PFSK-1 (cell line): ENCODE results near the gene SYCN.

Experiments used
- FOXP2 ChIP-seq: optimal IDR thresholded peaks from 2 replicates; pipeline ENCODE3; 2011; ENCODE audit warnings: borderline replicate concordance, control low read depth, inconsistent platforms; ENCODE audit not compliant: insufficient read depth; ENCODE audit errors: extremely low read length, extremely low read depth
- POLR2AphosphoS5 ChIP-seq: IDR thresholded peaks from 2 replicates; pipeline ENCODE4 v1.6.1; 2012; ENCODE audit warnings: low read depth, mild to moderate bottlenecking, control low read depth, low read length, moderate library complexity
- SIN3A ChIP-seq: IDR thresholded peaks from 2 replicates; pipeline ENCODE4 v1.6.1; 2012; ENCODE audit warnings: mild to moderate bottlenecking, low read length, moderate library complexity, borderline replicate concordance; ENCODE audit not compliant: insufficient read depth
- TAF1 ChIP-seq: IDR thresholded peaks from 2 replicates; pipeline ENCODE4 v1.6.1; 2012; ENCODE audit warnings: low read length, control low read depth, borderline replicate concordance; ENCODE audit not compliant: insufficient read depth
- TF ChIP-seq, protein P1 (sequence below), 2 experiments: IDR thresholded peaks; 2 replicates each; pipeline versions ENCODE4 v1.6.1 to v1.8.0; 2011 to 2012; ENCODE audit warnings: low read depth in 2 of 2, low read length in 2 of 2, control low read depth in 1 of 2, inconsistent platforms in 1 of 2, mild to moderate bottlenecking in 1 of 2, moderate library complexity in 1 of 2; ENCODE audit not compliant: insufficient read depth in 1 of 2

SYCN gene

DNA sequence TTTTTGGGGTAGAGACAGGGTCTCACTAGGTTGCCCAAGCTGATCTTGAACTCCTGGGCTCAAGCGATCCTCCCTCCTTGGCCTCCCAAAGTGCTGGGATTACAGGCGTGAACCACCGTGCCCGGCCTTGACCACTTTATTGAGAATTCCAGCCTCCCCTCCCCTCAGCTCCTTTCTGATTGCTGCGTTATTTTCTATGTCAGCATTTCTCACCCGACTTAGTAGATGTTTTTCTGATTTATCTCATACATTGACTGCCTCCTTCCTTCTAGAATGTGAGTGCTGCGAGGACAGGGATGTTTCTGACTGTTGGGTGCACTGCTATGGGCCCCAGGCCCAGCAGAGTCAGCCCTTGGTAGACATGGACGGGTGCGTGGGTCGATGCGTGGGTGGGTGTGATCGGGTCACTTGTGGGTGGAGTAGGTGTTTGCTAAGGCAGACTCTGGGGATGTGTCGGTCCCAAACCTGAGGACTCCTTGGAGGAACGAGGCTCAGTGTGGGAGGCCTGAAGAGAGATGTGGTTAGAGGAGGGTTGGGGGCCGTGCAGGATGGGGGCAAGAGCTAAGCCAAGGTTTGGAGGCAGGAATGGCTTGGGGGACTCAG is 41.5 kb downstream of the SYCN start:
- no peak for TF ChIP-seq FOXP2
- no peak for TF ChIP-seq POLR2AphosphoS5
- no peak for TF ChIP-seq SIN3A
- no peak for TF ChIP-seq TAF1
- TF ChIP-seq, protein P1, sequence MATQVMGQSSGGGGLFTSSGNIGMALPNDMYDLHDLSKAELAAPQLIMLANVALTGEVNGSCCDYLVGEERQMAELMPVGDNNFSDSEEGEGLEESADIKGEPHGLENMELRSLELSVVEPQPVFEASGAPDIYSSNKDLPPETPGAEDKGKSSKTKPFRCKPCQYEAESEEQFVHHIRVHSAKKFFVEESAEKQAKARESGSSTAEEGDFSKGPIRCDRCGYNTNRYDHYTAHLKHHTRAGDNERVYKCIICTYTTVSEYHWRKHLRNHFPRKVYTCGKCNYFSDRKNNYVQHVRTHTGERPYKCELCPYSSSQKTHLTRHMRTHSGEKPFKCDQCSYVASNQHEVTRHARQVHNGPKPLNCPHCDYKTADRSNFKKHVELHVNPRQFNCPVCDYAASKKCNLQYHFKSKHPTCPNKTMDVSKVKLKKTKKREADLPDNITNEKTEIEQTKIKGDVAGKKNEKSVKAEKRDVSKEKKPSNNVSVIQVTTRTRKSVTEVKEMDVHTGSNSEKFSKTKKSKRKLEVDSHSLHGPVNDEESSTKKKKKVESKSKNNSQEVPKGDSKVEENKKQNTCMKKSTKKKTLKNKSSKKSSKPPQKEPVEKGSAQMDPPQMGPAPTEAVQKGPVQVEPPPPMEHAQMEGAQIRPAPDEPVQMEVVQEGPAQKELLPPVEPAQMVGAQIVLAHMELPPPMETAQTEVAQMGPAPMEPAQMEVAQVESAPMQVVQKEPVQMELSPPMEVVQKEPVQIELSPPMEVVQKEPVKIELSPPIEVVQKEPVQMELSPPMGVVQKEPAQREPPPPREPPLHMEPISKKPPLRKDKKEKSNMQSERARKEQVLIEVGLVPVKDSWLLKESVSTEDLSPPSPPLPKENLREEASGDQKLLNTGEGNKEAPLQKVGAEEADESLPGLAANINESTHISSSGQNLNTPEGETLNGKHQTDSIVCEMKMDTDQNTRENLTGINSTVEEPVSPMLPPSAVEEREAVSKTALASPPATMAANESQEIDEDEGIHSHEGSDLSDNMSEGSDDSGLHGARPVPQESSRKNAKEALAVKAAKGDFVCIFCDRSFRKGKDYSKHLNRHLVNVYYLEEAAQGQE (IDR thresholded peaks at IDR 0.05; ENCODE audit: insufficient read depth in 1 of 2, low read depth in 2 of 2, low read length in 2 of 2) = no peak

DNA sequence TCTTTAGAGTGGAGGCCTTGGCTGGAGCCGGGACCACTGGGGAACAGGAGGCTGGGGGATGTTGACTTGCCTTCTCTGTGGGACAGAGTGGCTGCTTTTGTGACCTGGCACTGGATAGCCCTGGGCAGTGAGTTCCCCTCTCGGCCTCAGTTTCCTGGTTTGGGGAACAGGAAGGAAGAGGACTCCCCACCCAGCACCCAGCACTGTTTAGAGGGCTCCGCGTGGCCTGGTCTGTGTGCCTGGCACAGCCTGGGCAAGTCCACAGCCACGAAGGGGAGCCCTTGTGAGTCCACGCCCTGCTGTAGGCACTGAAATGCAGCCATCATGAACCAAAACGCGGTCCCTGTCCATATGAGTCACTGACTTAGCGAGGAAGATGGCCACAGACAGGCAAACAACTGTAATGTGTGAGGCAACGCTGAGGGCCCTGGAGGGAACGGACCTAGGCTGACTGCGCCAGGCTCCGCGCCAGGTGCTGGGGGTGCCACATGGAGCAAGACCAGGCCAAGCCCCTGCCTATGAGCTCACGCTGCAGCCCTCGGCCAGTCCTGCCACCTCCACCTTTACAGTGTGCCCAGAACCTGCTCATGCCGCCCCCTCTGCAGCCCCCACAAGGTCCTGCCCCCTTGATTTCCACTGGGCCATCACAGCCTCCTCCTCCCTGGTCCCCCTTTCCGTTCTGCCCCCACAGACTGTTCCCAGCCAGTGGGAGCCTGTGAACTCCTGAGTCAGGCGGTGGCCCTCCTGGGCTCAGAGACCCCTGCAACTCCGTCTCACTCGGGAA is 43.0 kb downstream of the SYCN start:
- TF ChIP-seq FOXP2 = no peak
- TF ChIP-seq TAF1 = no peak
- TF ChIP-seq POLR2AphosphoS5 = no peak
- TF ChIP-seq, protein P1 (IDR thresholded peaks at IDR 0.05; ENCODE audit: insufficient read depth in 1 of 2, low read depth in 2 of 2, low read length in 2 of 2) = no peak
- no peak for TF ChIP-seq SIN3A

DNA sequence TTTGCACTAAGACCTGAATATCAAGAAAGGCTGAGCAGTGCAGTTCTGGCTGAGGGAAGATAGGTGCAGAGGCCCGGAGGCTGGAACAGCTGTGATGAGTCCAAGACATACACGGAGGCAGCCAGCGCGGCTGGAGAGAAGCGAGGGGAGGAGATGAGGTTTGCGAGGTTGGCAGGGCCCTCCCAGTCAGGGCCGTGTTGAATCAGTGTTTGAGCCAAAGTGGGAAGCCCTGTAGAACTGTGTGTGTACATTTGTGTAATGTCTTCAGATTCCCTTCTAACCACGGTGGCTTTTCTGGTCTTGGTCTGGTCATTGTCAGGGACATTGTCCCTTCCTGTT is 43.6 kb downstream of the SYCN start:
- TF ChIP-seq SIN3A (no peak), POLR2AphosphoS5 (no peak), TAF1 (no peak), FOXP2 (no peak)
- TF ChIP-seq, protein P1 (IDR thresholded peaks at IDR 0.05; ENCODE audit: insufficient read depth in 1 of 2, low read depth in 2 of 2, low read length in 2 of 2) = no peak

DNA sequence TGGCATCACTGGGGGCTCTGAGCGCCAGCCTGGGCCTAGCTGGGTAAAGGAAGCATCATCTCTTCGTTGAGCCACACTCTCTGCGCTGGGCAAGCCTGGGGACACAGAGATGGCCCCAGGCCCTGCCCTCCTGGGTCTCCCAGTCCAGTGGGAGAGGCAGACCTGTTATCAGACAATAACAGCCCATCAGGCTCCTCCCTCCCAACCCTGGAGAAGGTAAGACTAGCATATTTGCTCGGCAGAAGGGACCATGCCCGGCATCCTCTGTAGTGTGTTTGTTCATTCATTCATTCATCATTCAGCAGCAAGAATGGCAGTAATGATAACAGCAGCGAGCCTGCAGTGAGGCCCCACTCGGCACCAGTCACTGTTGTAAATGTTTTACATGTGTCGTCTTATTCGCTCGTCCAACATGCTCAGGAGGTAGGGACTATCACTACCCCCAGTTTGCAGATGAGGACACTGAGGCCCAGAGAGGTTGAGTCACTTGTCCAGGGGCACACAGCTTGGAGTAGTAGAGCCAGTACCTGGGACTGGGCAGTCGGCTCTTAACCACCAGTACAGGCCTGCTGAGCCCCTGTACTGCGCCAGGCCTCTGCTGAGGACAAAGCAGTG is 45.3 kb downstream of the SYCN start:
- TF ChIP-seq FOXP2 = no peak
- no peak for TF ChIP-seq SIN3A
- TF ChIP-seq POLR2AphosphoS5 = no peak
- TF ChIP-seq, protein P1 (IDR thresholded peaks at IDR 0.05; ENCODE audit: insufficient read depth in 1 of 2, low read depth in 2 of 2, low read length in 2 of 2) = no peak
